Colonic mucosa (tissue), 4 donors: ENCODE data around the gene FERMT1. TPM values are rescaled to one million over a fixed set of nuclear protein-coding genes. Genes with fewer than 3 reads are reported as not detected.
"Not testable (repeated sequence)": the region's sequence is repeated elsewhere in the genome, so short reads cannot be mapped to it uniquely, and the experiment has no call there.

Experiments
- DNase-seq: peaks from one replicate; pipeline ENCODE4 v3.0.0-alpha.2; 2020
- H3K27ac ChIP-seq: fragments of 200-600 bp; one replicate; pipeline ENCODE4 v1.8.0; 2021
- H3K27me3 ChIP-seq: fragments of 200-600 bp; one replicate; pipeline ENCODE4 v1.8.0; 2021
- H3K36me3 ChIP-seq: fragments of 200-600 bp; one replicate; pipeline ENCODE4 v1.8.0; 2021
- H3K4me1 ChIP-seq: fragments of 200-600 bp; one replicate; pipeline ENCODE4 v1.8.0; 2021; ENCODE audit warnings: mild to moderate bottlenecking
- H3K4me3 ChIP-seq: fragments of 200-600 bp; one replicate; pipeline ENCODE4 v1.8.0; 2021
- H3K9ac ChIP-seq, 2 donors: one replicate each; pipeline ENCODE4 v1.7.0; 2013; ENCODE audit warnings: control low read depth in 2 of 2, low read depth in 2 of 2, low read length in 2 of 2
- H3K9me3 ChIP-seq: fragments of 200-600 bp; one replicate; pipeline ENCODE4 v1.8.0; 2021
- CTCF ChIP-seq: fragments of 200-600 bp; IDR thresholded peaks from one replicate; pipeline ENCODE4 v1.8.0; 2022; ENCODE audit warnings: antibody characterized with exemption, mild to moderate bottlenecking
- intact Hi-C: fragments of 100-400 bp; cut with DNase I; formaldehyde crosslinking; loops from one replicate; pipeline ENCODE4 v1.14.1; 2022
- total RNA-seq, 2 donors: library from RNA; stranded (reverse); fragmentation: NEBNext Ultra II Directional in 1 of 2; extraction: Animal tissue kit (Norgen Biotek cat#: 25700) in 1 of 2; gene quantifications; one replicate each; pipeline ENCODE4 v1.2.1, GENCODE V29; 2021
- donor health status: healthy.
- donor health status: DM: no; HTN: no; CAD: no.
- donor health status: DM: no; HTN: no; CAD: no.

The FERMT1 gene
- total RNA-seq, 2 donors from 2014 or later = 68.8 to 83.9 TPM

GRCh38 chr20:6057139-6057538 lies 65.7 kb downstream of the FERMT1 start:
- no peak for DNase-seq
- no peak overlapping the region for H3K27ac ChIP-seq
- intact Hi-C loops = no loop called here
- H3K4me1 ChIP-seq = peaks cover 5% of the 10 kb centered on the region
- H3K36me3 ChIP-seq = no peaks in the 10 kb centered on the region
- H3K27me3 ChIP-seq = peaks cover 9% of the 10 kb centered on the region
- no peaks in the 10 kb centered on the region for H3K9me3 ChIP-seq
- H3K9ac ChIP-seq = no peak overlapping the region
- no peak overlapping the region for H3K4me3 ChIP-seq
- no peak for TF ChIP-seq CTCF

- no peak for DNase-seq
- H3K9me3 ChIP-seq = no peaks in the 10 kb centered on the region
- H3K27ac ChIP-seq = no peak overlapping the region
- no peak overlapping the region for H3K4me3 ChIP-seq
- peaks cover 8% of the 10 kb centered on the region for H3K4me1 ChIP-seq
- H3K9ac ChIP-seq = no peak overlapping the region
- H3K36me3 ChIP-seq = no peaks in the 10 kb centered on the region
- H3K27me3 ChIP-seq = peaks cover 18% of the 10 kb centered on the region
- TF ChIP-seq CTCF = no peak
- intact Hi-C loops = no loop called here
These were observed 66.8 kb downstream of the FERMT1 start for GRCh38 chr20:6055981-6056569.

GRCh38 chr20:6055161-6055783 lies 67.6 kb downstream of the FERMT1 start:
- no peak for DNase-seq
- no peak overlapping the region for H3K4me3 ChIP-seq
- H3K27me3 ChIP-seq = peaks cover 18% of the 10 kb centered on the region
- peaks cover 8% of the 10 kb centered on the region for H3K4me1 ChIP-seq
- H3K36me3 ChIP-seq = no peaks in the 10 kb centered on the region
- no peaks in the 10 kb centered on the region for H3K9me3 ChIP-seq
- no peak overlapping the region for H3K27ac ChIP-seq
- TF ChIP-seq CTCF = no peak
- intact Hi-C loops = no loop called here
- no peak overlapping the region for H3K9ac ChIP-seq

GRCh38 chr20:6054689-6055051 lies 68.2 kb downstream of the FERMT1 start:
- H3K4me3 ChIP-seq, H3K9me3 ChIP-seq, H3K9ac ChIP-seq, H3K27ac ChIP-seq, H3K36me3 ChIP-seq, intact Hi-C loops, DNase-seq, H3K4me1 ChIP-seq: not testable (repeated sequence)
- H3K27me3 ChIP-seq = peaks cover 18% of the 10 kb centered on the region

DNA sequence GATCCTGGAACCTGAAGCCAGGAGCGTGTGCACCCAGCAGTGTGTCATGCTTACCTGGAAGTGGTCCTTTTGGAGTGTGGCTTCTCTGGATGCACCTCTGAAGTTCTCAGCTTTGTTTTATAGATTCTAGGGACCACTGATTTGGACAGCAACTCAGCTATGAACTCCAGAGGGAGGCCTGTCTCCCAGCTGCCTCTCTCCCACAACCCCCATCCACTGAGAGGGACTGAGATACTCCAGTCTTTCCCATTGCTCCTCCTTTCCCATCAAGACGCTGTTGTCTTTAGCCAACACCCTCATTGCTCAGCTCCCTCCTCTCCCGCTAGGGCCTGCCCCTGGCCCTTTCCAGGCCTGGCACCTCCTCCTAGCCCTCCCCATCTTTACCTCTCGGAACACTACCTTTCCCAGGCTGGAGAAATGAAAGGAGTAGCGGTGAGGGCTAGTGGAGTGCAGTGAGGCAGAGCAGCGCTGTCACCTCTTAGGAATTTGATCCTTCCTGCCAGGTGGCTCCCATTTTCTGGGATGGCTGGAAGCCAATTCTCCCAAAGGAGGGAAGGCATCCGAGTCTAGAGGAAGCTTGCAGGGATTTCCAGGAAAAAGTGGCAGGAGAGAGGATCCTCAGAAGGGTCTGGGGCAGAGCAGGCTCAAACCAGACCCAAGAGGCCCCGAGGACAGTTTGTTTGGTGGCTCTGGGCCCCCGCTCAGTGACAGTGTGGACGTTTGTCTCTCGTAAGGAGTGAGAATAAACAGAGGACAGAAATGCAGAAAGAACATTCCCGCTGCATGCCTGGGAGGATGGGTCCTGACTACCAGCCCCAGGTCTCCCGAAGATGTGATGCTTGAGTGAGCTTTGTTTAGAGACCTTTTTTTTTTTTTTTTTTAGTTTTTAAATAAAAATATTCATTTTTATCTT lies 68.8 kb downstream of the FERMT1 start, which contains the start of gene LRRN4:
TSS of gene LRRN4 (minus strand) at position 285 of the 913 bp plus-strand sequence. CDS start 1,261 bp downstream, outside the sequence.
- TF ChIP-seq CTCF = no peak
- H3K4me1 ChIP-seq = peaks cover 8% of the 10 kb centered on the region
- H3K27ac ChIP-seq = no peak within 1 kb of the TSS
- no peak for DNase-seq
- H3K9me3 ChIP-seq = no peaks in the 10 kb centered on the region
- H3K9ac ChIP-seq = no peak within 1 kb of the TSS
- H3K27me3 ChIP-seq = peaks cover 18% of the 10 kb centered on the region
- H3K4me3 ChIP-seq = no peak within 1 kb of the TSS
- H3K36me3 ChIP-seq = no peaks in the 10 kb centered on the region
- intact Hi-C loops = no loop called here
